Measurements from ENCODE around the gene HAPSTR1.

DNA sequence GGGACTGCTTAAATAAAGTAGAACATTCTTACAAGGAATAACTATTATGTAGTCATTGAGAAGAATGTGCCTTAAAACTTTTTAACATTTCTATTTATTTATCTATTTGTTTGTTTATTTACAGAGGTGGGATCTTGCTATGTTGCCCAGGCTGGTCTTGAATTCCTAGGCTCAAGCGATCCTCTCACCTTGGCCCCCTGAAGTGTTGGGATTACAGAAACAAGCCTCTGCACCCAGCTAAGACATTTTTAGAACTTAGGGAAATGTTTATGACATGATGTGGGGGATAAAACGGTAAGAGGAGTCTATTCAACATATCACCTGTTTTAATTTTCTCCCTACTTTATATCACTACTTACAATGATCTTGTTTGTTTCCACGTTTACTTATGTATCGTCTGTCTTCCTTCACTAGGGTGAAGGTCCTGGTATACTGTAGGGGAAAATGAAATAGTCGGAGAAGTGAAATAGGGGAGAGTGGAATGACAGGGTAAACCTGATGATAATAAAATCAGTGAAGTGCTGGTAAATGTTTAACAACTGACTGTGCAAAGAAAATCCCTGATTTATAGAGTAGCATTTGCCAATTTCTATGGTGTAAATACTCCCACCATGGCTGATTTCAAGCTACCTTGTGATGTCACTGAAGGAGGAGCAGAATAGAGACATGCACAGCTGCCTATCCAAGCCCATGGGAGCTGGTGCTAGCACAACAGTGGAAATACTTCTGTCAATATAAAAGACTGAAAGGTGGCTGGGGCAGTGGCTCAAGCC, 16.0 kb upstream of the HAPSTR1 start:
- TF ChIP-seq, protein P1, sequence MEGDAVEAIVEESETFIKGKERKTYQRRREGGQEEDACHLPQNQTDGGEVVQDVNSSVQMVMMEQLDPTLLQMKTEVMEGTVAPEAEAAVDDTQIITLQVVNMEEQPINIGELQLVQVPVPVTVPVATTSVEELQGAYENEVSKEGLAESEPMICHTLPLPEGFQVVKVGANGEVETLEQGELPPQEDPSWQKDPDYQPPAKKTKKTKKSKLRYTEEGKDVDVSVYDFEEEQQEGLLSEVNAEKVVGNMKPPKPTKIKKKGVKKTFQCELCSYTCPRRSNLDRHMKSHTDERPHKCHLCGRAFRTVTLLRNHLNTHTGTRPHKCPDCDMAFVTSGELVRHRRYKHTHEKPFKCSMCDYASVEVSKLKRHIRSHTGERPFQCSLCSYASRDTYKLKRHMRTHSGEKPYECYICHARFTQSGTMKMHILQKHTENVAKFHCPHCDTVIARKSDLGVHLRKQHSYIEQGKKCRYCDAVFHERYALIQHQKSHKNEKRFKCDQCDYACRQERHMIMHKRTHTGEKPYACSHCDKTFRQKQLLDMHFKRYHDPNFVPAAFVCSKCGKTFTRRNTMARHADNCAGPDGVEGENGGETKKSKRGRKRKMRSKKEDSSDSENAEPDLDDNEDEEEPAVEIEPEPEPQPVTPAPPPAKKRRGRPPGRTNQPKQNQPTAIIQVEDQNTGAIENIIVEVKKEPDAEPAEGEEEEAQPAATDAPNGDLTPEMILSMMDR (IDR thresholded peaks at IDR 0.05): no peak
- TF ChIP-seq SIN3A (IDR thresholded peaks at IDR 0.05; ENCODE audit: borderline replicate concordance, insufficient read depth, low read depth, low read length): no peak

All from Panc1 (cell line).